Stimulated activated naive B cell treated with anti-CD40 and anti-IgM and Interleukin-4, amounts not matched to agents 10 μg/mL and 1 μg/mL and 100 μg/mL, for 72 hours (primary cell): ENCODE results near the gene ABLIM3.

ENCODE experiments used
- ATAC-seq, 2 donors: fragments of 150-1000 bp; cut with Tn5 transposase; replicated peaks; 2 replicates each; pipeline ENCODE4 v1.10.0; 2021; ENCODE audit warnings: moderate library complexity in 1 of 2
- DNase-seq: peaks from one replicate; pipeline ENCODE4 v3.0.0; 2021
- H3K27ac Mint-ChIP-seq: one replicate; pipeline ENCODE4 v1.8.0; 2022; ENCODE audit warnings: mild to moderate bottlenecking, mixed read lengths
- H3K27me3 Mint-ChIP-seq, 2 donors: one replicate each; pipeline ENCODE4 v1.8.0; 2022; ENCODE audit warnings: mixed read lengths in 2 of 2
- H3K36me3 Mint-ChIP-seq, 2 donors: one replicate each; pipeline ENCODE4 v1.8.0; 2022; ENCODE audit warnings: mixed read lengths in 2 of 2, mild to moderate bottlenecking in 1 of 2
- H3K4me1 Mint-ChIP-seq, 2 donors: one replicate each; pipeline ENCODE4 v1.8.0; 2022; ENCODE audit warnings: mixed read lengths in 2 of 2, mild to moderate bottlenecking in 1 of 2
- H3K4me3 Mint-ChIP-seq, 2 donors: one replicate each; pipeline ENCODE4 v1.8.0; 2022; ENCODE audit warnings: mild to moderate bottlenecking in 2 of 2, mixed read lengths in 2 of 2, moderate library complexity in 1 of 2
- H3K9me3 Mint-ChIP-seq, 2 donors: one replicate each; pipeline ENCODE4 v1.8.0; 2022; ENCODE audit warnings: mixed read lengths in 2 of 2, mild to moderate bottlenecking in 1 of 2

The ABLIM3 gene

GRCh38 chr5:149141957-149142851 lies 911 bp downstream of the ABLIM3 start:
- Mint-ChIP-seq H3K4me1 (peaks cover 5 to 15% of the 10 kb centered on the region in 2 donors), H3K36me3 (no peaks in the 10 kb centered on the region), H3K4me3 (peak overlapping the region; percentile 61 to 78), H3K27me3 (peaks cover 42 to 50% of the 10 kb centered on the region in 2 donors), H3K9me3 (peaks cover 0 to 4% of the 10 kb centered on the region in 2 donors), H3K27ac (no peak overlapping the region)
- ATAC-seq (no peak), DNase-seq (no peak)

- Mint-ChIP-seq H3K36me3 (no peaks in the 10 kb centered on the region), H3K27me3 (peaks cover 37 to 40% of the 10 kb centered on the region in 2 donors), H3K9me3 (peaks cover 0 to 4% of the 10 kb centered on the region in 2 donors), H3K27ac (no peak overlapping the region), H3K4me1 (peaks cover 5 to 15% of the 10 kb centered on the region in 2 donors), H3K4me3 (no peak overlapping the region)
- ATAC-seq (no peak), DNase-seq (no peak)
Measured at GRCh38 chr5:149143470-149143869, 2.2 kb downstream of the ABLIM3 start.

- Mint-ChIP-seq H3K9me3 (peaks cover 0 to 4% of the 10 kb centered on the region in 2 donors), H3K36me3 (no peaks in the 10 kb centered on the region), H3K4me3 (no peak overlapping the region), H3K4me1 (peaks cover 5 to 15% of the 10 kb centered on the region in 2 donors), H3K27me3 (peaks cover 37 to 40% of the 10 kb centered on the region in 2 donors), H3K27ac (no peak overlapping the region)
- DNase-seq (no peak), ATAC-seq (no peak)
Measured at GRCh38 chr5:149144637-149145036, 3.3 kb downstream of the ABLIM3 start.

GRCh38 chr5:149145138-149145537 lies 3.8 kb downstream of the ABLIM3 start:
- ATAC-seq (no peak), DNase-seq (no peak)
- Mint-ChIP-seq H3K27ac (no peak overlapping the region), H3K36me3 (no peaks in the 10 kb centered on the region), H3K4me3 (no peak overlapping the region), H3K4me1 (peaks cover 5 to 15% of the 10 kb centered on the region in 2 donors), H3K9me3 (peaks cover 0 to 4% of the 10 kb centered on the region in 2 donors), H3K27me3 (peaks cover 33 to 37% of the 10 kb centered on the region in 2 donors)

- H3K27me3 Mint-ChIP-seq: peaks cover 12 to 15% of the 10 kb centered on the region in 2 donors
- no peak overlapping the region for H3K4me3 Mint-ChIP-seq
- no peaks in the 10 kb centered on the region for H3K36me3 Mint-ChIP-seq
- H3K4me1 Mint-ChIP-seq: peaks cover 0 to 9% of the 10 kb centered on the region in 2 donors
- H3K27ac Mint-ChIP-seq: no peak overlapping the region
- H3K9me3 Mint-ChIP-seq: peaks cover 0 to 3% of the 10 kb centered on the region in 2 donors
- ATAC-seq: no peak
- DNase-seq: no peak
Measured at GRCh38 chr5:149147676-149148075, 6.4 kb downstream of the ABLIM3 start.

- H3K4me3 Mint-ChIP-seq: no peak overlapping the region
- DNase-seq: no peak
- H3K4me1 Mint-ChIP-seq: no peaks in the 10 kb centered on the region
- H3K27me3 Mint-ChIP-seq: peaks cover 0 to 11% of the 10 kb centered on the region in 2 donors
- peaks cover 0 to 3% of the 10 kb centered on the region in 2 donors for H3K9me3 Mint-ChIP-seq
- no peaks in the 10 kb centered on the region for H3K36me3 Mint-ChIP-seq
- no peak overlapping the region for H3K27ac Mint-ChIP-seq
- no peak for ATAC-seq
Measured at GRCh38 chr5:149149942-149150341, 8.6 kb downstream of the ABLIM3 start.

- DNase-seq (no peak), ATAC-seq (no peak)
- H3K27ac Mint-ChIP-seq: no peak overlapping the region
- no peaks in the 10 kb centered on the region for H3K36me3 Mint-ChIP-seq
- H3K4me1 Mint-ChIP-seq: no peaks in the 10 kb centered on the region
- peaks cover 0 to 3% of the 10 kb centered on the region in 2 donors for H3K9me3 Mint-ChIP-seq
- no peak overlapping the region for H3K4me3 Mint-ChIP-seq
- H3K27me3 Mint-ChIP-seq: peaks cover 0 to 7% of the 10 kb centered on the region in 2 donors
Measured at GRCh38 chr5:149150457-149150856, 9.2 kb downstream of the ABLIM3 start.

GRCh38 chr5:149151717-149152116 lies 10.4 kb downstream of the ABLIM3 start:
- DNase-seq: no peak
- no peak for ATAC-seq
- no peak overlapping the region for H3K4me3 Mint-ChIP-seq
- peaks cover 0 to 5% of the 10 kb centered on the region in 2 donors for H3K27me3 Mint-ChIP-seq
- no peaks in the 10 kb centered on the region for H3K4me1 Mint-ChIP-seq
- no peaks in the 10 kb centered on the region for H3K36me3 Mint-ChIP-seq
- H3K27ac Mint-ChIP-seq: no peak overlapping the region
- H3K9me3 Mint-ChIP-seq: no peaks in the 10 kb centered on the region

- Mint-ChIP-seq H3K4me1 (no peaks in the 10 kb centered on the region), H3K4me3 (no peak overlapping the region), H3K36me3 (no peaks in the 10 kb centered on the region), H3K9me3 (no peaks in the 10 kb centered on the region), H3K27me3 (peaks cover 0 to 5% of the 10 kb centered on the region in 2 donors), H3K27ac (no peak overlapping the region)
- DNase-seq (no peak), ATAC-seq (no peak)
Measured at GRCh38 chr5:149152317-149152746, 11.0 kb downstream of the ABLIM3 start.

GRCh38 chr5:149153193-149153750 lies 12.0 kb downstream of the ABLIM3 start:
- Mint-ChIP-seq H3K27ac (no peak overlapping the region), H3K4me1 (no peaks in the 10 kb centered on the region), H3K4me3 (no peak overlapping the region), H3K27me3 (peaks cover 0 to 5% of the 10 kb centered on the region in 2 donors), H3K36me3 (no peaks in the 10 kb centered on the region), H3K9me3 (no peaks in the 10 kb centered on the region)
- no peak for DNase-seq
- no peak for ATAC-seq

- no peaks in the 10 kb centered on the region for H3K9me3 Mint-ChIP-seq
- H3K36me3 Mint-ChIP-seq: no peaks in the 10 kb centered on the region
- no peaks in the 10 kb centered on the region for H3K4me1 Mint-ChIP-seq
- no peak overlapping the region for H3K27ac Mint-ChIP-seq
- H3K27me3 Mint-ChIP-seq: peaks cover 0 to 5% of the 10 kb centered on the region in 2 donors
- DNase-seq: no peak
- ATAC-seq: no peak
- no peak overlapping the region for H3K4me3 Mint-ChIP-seq
Measured at GRCh38 chr5:149153751-149154610, 12.7 kb downstream of the ABLIM3 start.

- DNase-seq (no peak), ATAC-seq (no peak)
- Mint-ChIP-seq H3K36me3 (no peaks in the 10 kb centered on the region), H3K4me1 (no peaks in the 10 kb centered on the region), H3K27me3 (peaks cover 0 to 5% of the 10 kb centered on the region in 2 donors), H3K27ac (no peak overlapping the region), H3K9me3 (no peaks in the 10 kb centered on the region), H3K4me3 (no peak overlapping the region)
Measured at GRCh38 chr5:149154650-149155049, 13.4 kb downstream of the ABLIM3 start.

GRCh38 chr5:149156435-149157083 lies 15.3 kb downstream of the ABLIM3 start:
- ATAC-seq (peak; percentile 29 to 62), DNase-seq (no peak)
- Mint-ChIP-seq H3K27me3 (peaks cover 0 to 13% of the 10 kb centered on the region in 2 donors), H3K27ac (no peak overlapping the region), H3K36me3 (no peaks in the 10 kb centered on the region), H3K9me3 (no peaks in the 10 kb centered on the region), H3K4me1 (no peaks in the 10 kb centered on the region), H3K4me3 (no peak overlapping the region)

GRCh38 chr5:149157330-149157729 lies 16.0 kb downstream of the ABLIM3 start:
- Mint-ChIP-seq H3K4me1 (no peaks in the 10 kb centered on the region), H3K36me3 (no peaks in the 10 kb centered on the region), H3K9me3 (no peaks in the 10 kb centered on the region), H3K27ac (no peak overlapping the region), H3K4me3 (no peak overlapping the region), H3K27me3 (peaks cover 0 to 16% of the 10 kb centered on the region in 2 donors)
- ATAC-seq (no peak), DNase-seq (no peak)
